Panc1 (cell line): ENCODE data around the gene IGFBP5. TPM values are rescaled to one million over a fixed set of nuclear protein-coding genes. Genes with fewer than 3 reads are reported as not detected.

Experiments used
- ATAC-seq: fragments of 200-7000 bp; cut with Tn5 transposase; 2 replicates; pipeline ENCODE4 v1.9.1; 2020; ENCODE audit warnings: mild to moderate bottlenecking, moderate library complexity
- BruUV-seq: library from RNA; stranded (reverse); fragments of 400-500 nt; replicated peaks from 2 replicates; lab custom pipeline; 2021; lab: Mats Ljungman, UMichigan
- CTCF ChIA-PET: fragments of 300-600 bp; sonication (Branson Sonifier 250); formaldehyde crosslinking; loops from one replicate; lab custom pipeline; 2022; ENCODE audit warnings: antibody characterized with exemption; lab: Charles Lee
- POLR2A ChIA-PET: fragments of 300-600 bp; sonication (Branson Sonifier 250); formaldehyde crosslinking; loops from one replicate; lab custom pipeline; 2022; ENCODE audit warnings: antibody characterized with exemption; lab: Charles Lee
- DNase-seq: peaks from one replicate; pipeline ENCODE4 v3.0.0-alpha.2; 2010; ENCODE audit warnings: low read depth, low spot score
- H3K27ac ChIP-seq: 2 replicates; pipeline ENCODE4 v1.5.1; 2011; ENCODE audit warnings: mild to moderate bottlenecking, low read length, inconsistent platforms
- H3K27me3 ChIP-seq: fragments of 200-500 bp; sonication (Bioruptor generic); 2 replicates; pipeline ENCODE4 v1.6.0; 2014; ENCODE audit warnings: low read length, inconsistent platforms; ENCODE audit not compliant: control insufficient read depth, insufficient read depth
- H3K36me3 ChIP-seq: fragments of 200-500 bp; sonication (Bioruptor generic); 2 replicates; pipeline ENCODE4 v1.5.1; 2014; ENCODE audit warnings: inconsistent platforms, mild to moderate bottlenecking, low read length, moderate library complexity; ENCODE audit not compliant: control insufficient read depth, insufficient read depth
- H3K4me1 ChIP-seq: 2 replicates; pipeline ENCODE4 v1.5.1; 2011; ENCODE audit warnings: inconsistent platforms, mild to moderate bottlenecking, low read length, moderate library complexity; ENCODE audit not compliant: control insufficient read depth, insufficient read depth
- H3K4me3 ChIP-seq, 2 experiments: 2 replicates each; pipeline ENCODE4 v1.5.1; 2011 to 2012; ENCODE audit warnings: low read depth in 2 of 2, low read length in 2 of 2, mild to moderate bottlenecking in 2 of 2, inconsistent platforms in 1 of 2, moderate library complexity in 1 of 2
- H3K9me3 ChIP-seq: fragments of 200-500 bp; sonication (Bioruptor generic); 2 replicates; pipeline ENCODE4 v1.5.1; 2014; ENCODE audit warnings: low read depth, mild to moderate bottlenecking, inconsistent platforms, low read length, moderate library complexity; ENCODE audit not compliant: control insufficient read depth, insufficient read depth
- CTCF ChIP-seq: fragments of 450-650 bp; IDR thresholded peaks from 2 replicates; pipeline ENCODE4 v1.5.1; 2017; ENCODE audit warnings: mild to moderate bottlenecking
- POLR2AphosphoS5 ChIP-seq: IDR thresholded peaks from 2 replicates; pipeline ENCODE4 v1.6.1; 2012; ENCODE audit warnings: mild to moderate bottlenecking, low read depth, low read length, moderate library complexity
- REST ChIP-seq, 2 experiments: IDR thresholded peaks; 2 replicates each; pipeline ENCODE4 v1.6.1; 2011 to 2012; ENCODE audit warnings: low read depth in 2 of 2, control low read depth in 1 of 2, low read length in 1 of 2, mild to moderate bottlenecking in 1 of 2, moderate library complexity in 1 of 2; ENCODE audit not compliant: insufficient read depth in 1 of 2
- SIN3A ChIP-seq: IDR thresholded peaks from 2 replicates; pipeline ENCODE4 v1.6.1; 2012; ENCODE audit warnings: low read depth, mild to moderate bottlenecking, low read length, moderate library complexity, borderline replicate concordance; ENCODE audit not compliant: insufficient read depth
- TCF7L2 ChIP-seq: IDR thresholded peaks from 2 replicates; pipeline ENCODE4 v1.6.1; 2011; ENCODE audit warnings: mild to moderate bottlenecking, low read depth, low read length, inconsistent platforms
- in situ Hi-C: cut with HindIII; loops from 2 replicates; pipeline ENCODE4 v1.10.0; 2016; ENCODE audit warnings: low sequenced_read_pairs, low pct_unique_long_range_greater_than_20kb
- intact Hi-C: fragments of 100-400 bp; cut with micrococcal nuclease; formaldehyde crosslinking; loops from one replicate; pipeline ENCODE4 v1.10.0; 2022; ENCODE audit not compliant: unreplicated experiment
- total RNA-seq: library from RNA; stranded (reverse); gene quantifications from one replicate; pipeline ENCODE4 v1.2.1, GENCODE V29; 2021; ENCODE audit not compliant: unreplicated experiment

IGFBP5 gene
- total RNA-seq, 1 experiment from 2014 or later = 1.9 TPM

GRCh38 chr2:216643986-216644659 is 51.2 kb downstream of the IGFBP5 start:
- DNase-seq (no peak), ATAC-seq (no peak)
- TF ChIP-seq POLR2AphosphoS5 = no peak
- no peak for TF ChIP-seq TCF7L2
- TF ChIP-seq CTCF = no peak
- no peak for TF ChIP-seq SIN3A
- no peak for TF ChIP-seq REST (IDR thresholded peaks at IDR 0.05; ENCODE audit: insufficient read depth in 1 of 2, low read depth in 2 of 2, low read length in 1 of 2)
- POLR2A ChIA-PET = no interaction called here
- Histone ChIP-seq H3K27ac (no peak overlapping the region), H3K9me3 (no peaks in the 10 kb centered on the region), H3K4me3 (no peak overlapping the region), H3K27me3 (no peaks in the 10 kb centered on the region), H3K4me1 (no peaks in the 10 kb centered on the region), H3K36me3 (no peaks in the 10 kb centered on the region)
- no TSS peak for BruUV-seq
- in situ Hi-C loops = no loop called here
- intact Hi-C loops = no loop called here
- CTCF ChIA-PET = no interaction called here

GRCh38 chr2:216637472-216637871 is 57.9 kb downstream of the IGFBP5 start:
- Histone ChIP-seq H3K9me3 (no peaks in the 10 kb centered on the region), H3K4me1 (peaks cover 13% of the 10 kb centered on the region), H3K4me3 (no peak overlapping the region), H3K36me3 (no peaks in the 10 kb centered on the region; the same call in 1 of the 2 replicates), H3K27me3 (peaks cover 4% of the 10 kb centered on the region; the same call in 1 of the 2 replicates), H3K27ac (no peak overlapping the region)
- ChIA-PET CTCF (no interaction called here), POLR2A (no interaction called here)
- DNase-seq = no peak
- in situ Hi-C loops (no loop called here), intact Hi-C loops (no loop called here)
- BruUV-seq = no TSS peak
- no peak for TF ChIP-seq SIN3A
- TF ChIP-seq POLR2AphosphoS5 = no peak
- no peak for TF ChIP-seq CTCF
- no peak for TF ChIP-seq REST (IDR thresholded peaks at IDR 0.05; ENCODE audit: insufficient read depth in 1 of 2, low read depth in 2 of 2, low read length in 1 of 2)
- TF ChIP-seq TCF7L2 = no peak
- no peak for ATAC-seq
